Epithelial cell of esophagus (primary cell): ENCODE results near the gene VMP1.
A peak's percentile ranks its signal among the peaks of the same experiment; 100 is the strongest.
"Not testable (repeated sequence)": the region's sequence is repeated elsewhere in the genome, so short reads cannot be mapped to it uniquely, and the experiment has no call there.

Experiments
- DNase-seq: peaks from one replicate; pipeline ENCODE4 v3.0.0; 2010; ENCODE audit warnings: low read depth
- H3K4me3 ChIP-seq: 2 replicates; pipeline ENCODE4 v1.5.1; 2011; ENCODE audit warnings: mild to moderate bottlenecking, low read length, control low read depth
- CTCF ChIP-seq: IDR thresholded peaks from 2 replicates; pipeline ENCODE4 v1.5.1; 2011; ENCODE audit warnings: low read depth, mild to moderate bottlenecking, low read length, control low read depth, inconsistent platforms; ENCODE audit not compliant: insufficient read depth; ENCODE audit errors: missing control alignments

Gene VMP1

GRCh38 chr17:59825533-59826322 lies 118.3 kb downstream of the VMP1 start:
- H3K4me3 ChIP-seq, result no peak overlapping the region
- DNase-seq, result peak; percentile 61
- TF ChIP-seq CTCF, result no peak

DNA sequence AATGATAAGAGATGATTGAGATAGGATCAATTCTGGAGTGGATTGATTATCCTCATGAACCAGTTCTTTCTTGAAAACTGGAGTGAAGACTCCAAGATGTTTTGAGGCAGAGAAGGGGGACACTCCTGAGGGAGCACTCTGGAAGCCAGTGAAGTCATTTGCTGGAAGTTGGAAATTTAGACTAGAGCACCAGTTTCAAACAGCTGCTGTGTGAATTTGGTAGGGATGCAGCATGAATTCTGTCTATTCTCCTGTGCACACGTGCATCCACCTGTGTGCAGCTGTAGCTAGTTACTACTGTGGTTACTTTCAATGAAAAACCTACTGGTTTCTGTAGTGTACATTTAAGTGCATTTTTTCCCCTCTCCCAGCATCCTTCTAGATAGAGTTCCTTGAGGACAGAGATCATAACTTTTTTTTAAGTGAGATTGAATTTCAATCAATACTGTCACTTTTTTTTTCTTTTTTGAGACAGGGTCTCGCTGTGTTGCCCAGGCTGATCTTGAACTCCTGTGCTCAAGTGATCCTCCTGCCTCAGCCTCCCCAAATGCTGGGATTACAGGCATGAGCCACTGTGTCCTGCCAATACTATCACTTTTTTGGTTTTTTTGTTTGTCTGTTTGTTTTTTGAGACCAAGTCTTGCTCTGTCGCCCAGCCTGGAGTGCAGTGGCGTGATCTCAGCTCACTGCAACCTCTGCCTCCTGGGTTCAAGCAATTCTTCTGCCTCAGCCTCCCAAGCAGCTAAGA lies 119.4 kb downstream of the VMP1 start:
- DNase-seq, result no peak
- no peak for TF ChIP-seq CTCF
- no peak overlapping the region for H3K4me3 ChIP-seq

DNA sequence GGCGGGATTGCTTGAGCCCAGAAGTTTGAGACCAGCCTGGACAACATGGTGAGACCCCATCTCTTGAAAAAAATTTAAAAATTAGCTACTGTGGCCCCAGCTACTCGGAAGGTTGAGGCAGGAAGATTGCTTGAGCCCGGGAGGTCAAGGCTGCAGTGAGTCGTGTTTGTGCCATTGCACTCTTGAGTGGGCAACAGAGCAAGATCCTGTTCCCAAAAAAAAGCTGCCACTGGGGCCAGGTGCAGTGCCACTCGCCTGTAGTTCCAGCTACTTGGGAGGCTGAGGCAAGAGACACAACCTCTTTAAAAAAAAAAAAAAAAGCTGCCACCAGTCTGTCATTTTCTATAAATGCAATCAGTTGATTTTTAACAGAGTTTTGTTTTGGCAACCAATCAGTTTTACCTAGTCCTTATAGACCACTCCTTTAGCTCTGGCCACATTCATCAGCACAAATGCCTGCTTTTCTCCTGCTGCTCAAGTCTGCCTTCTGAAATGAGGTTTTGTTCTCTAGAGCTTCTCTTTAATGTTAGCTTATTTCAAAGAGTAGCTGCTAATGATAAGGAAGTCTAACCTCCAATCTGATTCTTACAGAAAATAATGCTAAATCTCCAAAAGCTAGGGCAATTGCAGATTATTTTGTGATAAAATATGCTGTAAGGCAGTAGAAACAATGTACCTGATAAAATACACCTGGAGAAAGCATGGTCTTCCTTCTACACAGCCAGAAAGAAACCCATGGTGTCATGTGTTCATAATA lies 120.4 kb downstream of the VMP1 start:
- TF ChIP-seq CTCF, result no peak
- H3K4me3 ChIP-seq, result no peak overlapping the region
- no peak for DNase-seq

GRCh38 chr17:59828478-59828760 lies 121.0 kb downstream of the VMP1 start:
- TF ChIP-seq CTCF, result no peak
- DNase-seq, result no peak
- no peak overlapping the region for H3K4me3 ChIP-seq

- DNase-seq, H3K4me3 ChIP-seq: not testable (repeated sequence)
These were observed 121.4 kb downstream of the VMP1 start for GRCh38 chr17:59828819-59829216.

GRCh38 chr17:59829217-59830006 lies 122.0 kb downstream of the VMP1 start:
- peak; percentile 99 for DNase-seq

More at GRCh38 chr17:59829217-59830006, 122.0 kb downstream of the VMP1 start:
- H3K4me3 ChIP-seq, result no peak overlapping the region
- TF ChIP-seq CTCF, result no peak
